Coronary artery (tissue), 2 donors: ENCODE measurements around the gene TMEM132C.

Experiments used
- DNase-seq: peaks from one replicate; pipeline ENCODE4 v3.0.0-alpha.2; 2017; ENCODE audit warnings: low spot score
- H3K27ac ChIP-seq, 2 donors: fragments of 200-600 bp; sonication (generic); one replicate each; pipeline ENCODE4 v1.5.1; 2016 to 2019
- H3K4me3 ChIP-seq: fragments of 200-600 bp; sonication (generic); 2 replicates; pipeline ENCODE4 v1.5.1; 2016; ENCODE audit warnings: mild to moderate bottlenecking, moderate library complexity
- TF ChIP-seq, protein P1 (sequence below): fragments of 200-600 bp; sonication (generic); IDR thresholded peaks from one replicate; pipeline ENCODE4 v1.5.1; 2019; ENCODE audit warnings: antibody characterized with exemption

Gene TMEM132C

DNA sequence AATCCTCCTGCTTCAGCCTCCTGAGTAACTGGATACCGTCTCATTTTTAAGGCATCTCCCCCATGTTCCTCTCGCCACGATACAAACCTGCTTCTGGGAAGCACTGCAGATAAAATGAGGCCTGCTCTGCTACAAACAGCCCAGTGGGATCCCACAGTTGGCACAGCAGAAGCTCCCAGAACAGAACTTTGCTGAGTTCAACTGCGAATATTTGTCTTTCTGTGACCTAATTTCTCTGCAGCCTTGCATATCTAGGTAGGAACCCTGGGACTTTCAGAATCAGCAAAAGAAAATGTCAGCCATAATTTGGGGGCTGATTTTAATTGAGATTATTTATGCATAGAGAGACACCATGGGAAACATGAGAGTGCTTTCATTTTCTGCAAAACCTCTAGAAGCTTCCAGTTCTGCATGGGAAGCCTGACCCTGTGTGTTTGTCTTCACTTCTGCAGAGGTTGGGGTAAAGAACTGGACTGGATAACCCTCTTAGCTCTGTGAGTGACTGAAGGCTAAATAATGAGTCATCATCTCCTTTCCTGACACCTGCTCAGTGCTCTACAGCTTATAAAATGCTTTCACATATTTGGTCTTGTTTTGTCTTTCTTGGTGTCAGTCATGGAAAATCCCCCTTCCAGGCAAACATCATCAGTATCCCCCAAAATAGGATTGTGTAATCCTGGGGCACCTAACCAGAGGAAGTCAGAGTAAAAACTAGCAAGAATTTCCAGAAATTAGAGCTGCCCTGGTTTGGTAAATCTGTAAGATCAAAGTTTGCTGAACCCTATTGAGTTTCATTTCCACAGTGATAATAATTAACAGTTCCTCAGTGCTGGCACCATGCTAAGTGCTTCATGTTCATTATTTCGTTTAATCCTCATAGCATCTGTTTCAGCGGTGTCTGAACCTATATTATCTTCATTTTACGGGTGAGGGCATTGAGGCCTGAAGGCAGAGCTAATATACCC lies 371.0 kb downstream of the TMEM132C start:
- TF ChIP-seq, protein P1, sequence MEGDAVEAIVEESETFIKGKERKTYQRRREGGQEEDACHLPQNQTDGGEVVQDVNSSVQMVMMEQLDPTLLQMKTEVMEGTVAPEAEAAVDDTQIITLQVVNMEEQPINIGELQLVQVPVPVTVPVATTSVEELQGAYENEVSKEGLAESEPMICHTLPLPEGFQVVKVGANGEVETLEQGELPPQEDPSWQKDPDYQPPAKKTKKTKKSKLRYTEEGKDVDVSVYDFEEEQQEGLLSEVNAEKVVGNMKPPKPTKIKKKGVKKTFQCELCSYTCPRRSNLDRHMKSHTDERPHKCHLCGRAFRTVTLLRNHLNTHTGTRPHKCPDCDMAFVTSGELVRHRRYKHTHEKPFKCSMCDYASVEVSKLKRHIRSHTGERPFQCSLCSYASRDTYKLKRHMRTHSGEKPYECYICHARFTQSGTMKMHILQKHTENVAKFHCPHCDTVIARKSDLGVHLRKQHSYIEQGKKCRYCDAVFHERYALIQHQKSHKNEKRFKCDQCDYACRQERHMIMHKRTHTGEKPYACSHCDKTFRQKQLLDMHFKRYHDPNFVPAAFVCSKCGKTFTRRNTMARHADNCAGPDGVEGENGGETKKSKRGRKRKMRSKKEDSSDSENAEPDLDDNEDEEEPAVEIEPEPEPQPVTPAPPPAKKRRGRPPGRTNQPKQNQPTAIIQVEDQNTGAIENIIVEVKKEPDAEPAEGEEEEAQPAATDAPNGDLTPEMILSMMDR, result no peak
- Histone ChIP-seq H3K4me3 (no peak overlapping the region), H3K27ac (no peak overlapping the region)
- DNase-seq, result no peak

DNA sequence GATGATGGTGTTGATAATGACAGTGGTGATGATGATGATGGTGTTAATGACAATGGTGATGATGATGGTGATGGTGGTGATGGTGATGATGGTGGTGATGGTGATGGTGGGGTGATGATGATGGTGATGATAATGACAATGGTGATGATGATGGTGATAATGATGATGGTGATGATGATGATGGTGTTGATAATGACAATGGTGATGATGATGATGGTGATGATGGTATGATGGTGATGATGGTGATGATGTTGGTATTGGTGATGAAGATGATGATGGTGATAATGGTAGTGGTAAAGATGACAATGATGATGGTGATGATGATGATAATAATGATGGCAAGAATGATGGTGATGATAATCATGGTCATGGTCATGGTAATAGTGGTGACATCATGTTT lies 372.1 kb downstream of the TMEM132C start:
- no peak for DNase-seq
- Histone ChIP-seq H3K27ac (no peak overlapping the region), H3K4me3 (no peak overlapping the region)
- TF ChIP-seq, protein P1, result no peak

DNA sequence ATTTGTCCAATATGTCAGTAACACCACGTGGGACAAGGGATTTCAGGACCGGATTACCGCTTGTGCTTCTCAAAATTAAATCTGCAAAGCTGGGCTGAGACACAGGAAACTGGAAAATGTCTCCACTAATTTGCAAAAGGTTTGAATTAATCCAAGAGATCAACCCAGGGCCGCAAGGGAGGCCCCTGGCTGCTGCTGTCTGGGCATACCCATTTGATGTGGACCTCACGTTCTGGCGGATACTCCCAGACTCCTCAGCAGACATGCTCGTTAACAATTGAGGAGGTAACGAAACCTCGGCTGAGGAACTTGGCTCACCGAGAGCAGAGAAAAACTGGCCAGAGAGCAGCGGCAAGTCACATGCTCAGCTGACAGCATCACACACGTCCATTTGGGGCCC lies 376.2 kb downstream of the TMEM132C start:
- H3K4me3 ChIP-seq, result no peak overlapping the region
- TF ChIP-seq, protein P1, result no peak
- H3K27ac ChIP-seq, result no peak overlapping the region
- no peak for DNase-seq

DNA sequence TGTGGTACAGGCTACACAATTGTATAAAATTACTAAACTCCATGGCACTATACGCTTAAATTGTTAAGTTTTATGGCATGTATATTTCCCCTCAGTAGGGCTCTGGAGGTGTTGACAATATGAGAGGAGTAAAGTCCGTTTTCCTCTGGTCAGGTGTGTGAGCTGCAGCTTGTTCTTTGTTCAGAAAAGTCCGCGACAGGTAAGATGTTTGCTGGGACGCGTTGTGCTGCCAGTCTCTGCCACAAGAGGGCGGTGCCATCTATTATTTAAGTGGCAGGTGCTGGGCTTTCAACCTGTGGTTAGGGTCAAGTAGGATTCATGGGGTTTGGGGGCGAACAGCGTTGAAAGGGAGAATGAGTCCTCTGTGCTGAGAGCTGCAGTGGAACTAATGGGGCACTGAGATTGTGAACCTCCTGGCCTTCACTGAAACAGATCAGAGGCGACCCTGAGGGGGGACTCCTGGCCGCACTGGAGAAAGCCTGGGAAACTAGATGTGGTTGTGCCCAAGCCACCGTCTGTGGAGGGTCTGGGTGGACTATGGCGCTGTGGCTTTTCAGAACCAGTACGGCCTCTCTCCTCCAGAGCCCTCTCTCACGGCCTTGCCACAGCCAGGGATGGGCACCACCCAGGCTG lies 377.8 kb downstream of the TMEM132C start:
- DNase-seq, result no peak
- H3K27ac ChIP-seq, result no peak overlapping the region
- no peak overlapping the region for H3K4me3 ChIP-seq
- TF ChIP-seq, protein P1, result no peak

DNA sequence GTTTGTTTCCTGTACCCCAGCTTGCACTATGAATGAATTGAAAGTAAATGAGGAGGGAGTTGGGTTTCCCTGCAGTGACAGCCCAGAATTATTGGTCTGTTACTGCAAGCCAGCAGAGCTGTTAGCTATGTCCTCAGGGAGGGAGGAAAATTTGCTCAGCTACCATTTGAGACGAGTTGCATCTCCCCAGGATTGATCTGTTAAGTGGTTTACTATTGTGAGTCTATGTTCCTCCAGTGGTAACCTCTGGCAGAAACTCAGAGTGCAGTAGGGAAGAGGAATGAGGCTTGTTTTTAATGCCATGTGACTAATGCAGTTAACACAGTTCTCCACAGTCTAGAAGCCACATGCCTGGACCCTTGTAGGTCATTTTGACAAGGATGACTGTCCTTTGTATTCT lies 382.9 kb downstream of the TMEM132C start:
- DNase-seq, result no peak

DNA sequence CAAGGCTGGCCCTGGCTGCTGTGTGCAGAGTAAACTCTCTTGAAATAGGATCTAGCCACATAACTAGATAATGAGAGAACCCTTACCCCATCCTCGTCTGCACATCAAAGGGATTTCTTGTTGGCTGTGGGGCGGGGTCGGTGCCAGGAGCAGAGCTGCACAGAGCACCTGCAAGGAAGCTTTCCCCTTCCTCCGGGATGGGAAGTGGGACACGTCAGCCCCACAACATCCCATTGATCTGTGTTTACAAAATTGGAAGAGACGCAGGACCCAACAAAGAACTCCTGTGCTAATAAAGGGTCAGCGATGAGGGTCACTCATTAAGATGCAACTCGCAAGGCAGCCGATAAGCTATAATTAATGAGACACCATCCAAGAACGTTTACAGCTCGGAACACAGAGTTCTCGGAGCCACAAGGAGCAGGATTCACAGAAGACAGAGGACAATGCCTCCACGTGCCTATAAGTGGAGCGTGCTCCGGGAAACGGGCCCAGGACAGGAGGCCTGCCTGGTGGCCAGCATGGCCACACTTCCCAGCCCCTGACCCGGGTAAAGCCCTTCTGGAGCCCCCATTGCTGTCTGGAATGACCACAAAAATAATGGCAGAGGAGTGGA lies 385.3 kb downstream of the TMEM132C start:
- no peak for DNase-seq
- Histone ChIP-seq H3K4me3 (no peak overlapping the region), H3K27ac (no peak overlapping the region)
- TF ChIP-seq, protein P1, result no peak

More for the DNA sequence above, 382.9 kb downstream of the TMEM132C start:
- no peak overlapping the region for H3K27ac ChIP-seq
- TF ChIP-seq, protein P1, result no peak
- no peak overlapping the region for H3K4me3 ChIP-seq
